Smooth muscle cell (in vitro differentiated cells): Measurements from ENCODE around the gene GADD45A. TPM values are rescaled to one million over a fixed set of nuclear protein-coding genes. Genes with fewer than 3 reads are reported as not detected.
"Not testable (repeated sequence)": the region's sequence is repeated elsewhere in the genome, so short reads cannot be mapped to it uniquely, and the experiment has no call there.

Experiments
- DNase-seq: peaks from one replicate; lab custom pipeline; 2025; ENCODE audit not compliant: unreplicated experiment; lab: John Stamatoyannopoulos, UW
- H2AFZ ChIP-seq: fragments of 200-600 bp; sonication (generic); 2 replicates; pipeline ENCODE4 v1.6.0; 2016; ENCODE audit warnings: antibody characterized with exemption, low read depth, mild to moderate bottlenecking
- H3F3A ChIP-seq: fragments of 200-600 bp; sonication (generic); 2 replicates; pipeline ENCODE4 v1.6.0; 2017; ENCODE audit warnings: antibody characterized with exemption, low read depth
- H3K27ac ChIP-seq: fragments of 200-600 bp; sonication (generic); 2 replicates; pipeline ENCODE4 v1.5.1; 2016; ENCODE audit warnings: low read depth, mild to moderate bottlenecking
- H3K27me3 ChIP-seq: fragments of 200-600 bp; sonication (generic); 2 replicates; pipeline ENCODE4 v1.6.1; 2016; ENCODE audit warnings: low read depth, mild to moderate bottlenecking
- H3K36me3 ChIP-seq: fragments of 200-600 bp; sonication (generic); 2 replicates; pipeline ENCODE4 v1.5.1; 2016; ENCODE audit warnings: low read depth
- H3K4me1 ChIP-seq: fragments of 200-600 bp; sonication (generic); 2 replicates; pipeline ENCODE4 v1.5.1; 2016; ENCODE audit warnings: low read depth
- H3K4me2 ChIP-seq: fragments of 200-600 bp; sonication (generic); 2 replicates; pipeline ENCODE4 v1.6.0; 2016; ENCODE audit warnings: mild to moderate bottlenecking
- H3K4me3 ChIP-seq: fragments of 200-600 bp; sonication (generic); 2 replicates; pipeline ENCODE4 v1.5.1; 2016; ENCODE audit warnings: mild to moderate bottlenecking
- H3K79me2 ChIP-seq: fragments of 200-600 bp; sonication (generic); 2 replicates; pipeline ENCODE4 v1.6.0; 2016; ENCODE audit warnings: low read depth, mild to moderate bottlenecking
- H3K9ac ChIP-seq: fragments of 200-600 bp; sonication (generic); 2 replicates; pipeline ENCODE4 v1.6.0; 2016; ENCODE audit warnings: low read depth
- H3K9me3 ChIP-seq: fragments of 200-600 bp; sonication (generic); replicated peaks from 2 replicates; pipeline ENCODE4 v1.5.1; 2016; ENCODE audit warnings: low read depth
- H4K20me1 ChIP-seq: fragments of 200-600 bp; sonication (generic); 2 replicates; pipeline ENCODE4 v1.6.0; 2016; ENCODE audit warnings: low read depth
- CTCF ChIP-seq: fragments of 200-600 bp; sonication (generic); IDR thresholded peaks from 2 replicates; pipeline ENCODE4 v1.5.1; 2017; ENCODE audit warnings: borderline replicate concordance, mild to moderate bottlenecking, antibody characterized with exemption; ENCODE audit not compliant: insufficient read depth, poor library complexity, severe bottlenecking
- WGBS: methylation state at CpG from one replicate; pipeline ENCODE4 v1.1.7; 2016; ENCODE audit warnings: low lambda C conversion rate; 5-methylcytosine and 5-hydroxymethylcytosine counted together
- polyA plus RNA-seq: library from polyadenylated mRNA; unstranded; fragments of >200 nt; fragmentation: Nextera tagmentation; extraction: Ambion mirVana; gene quantifications from 2 replicates; pipeline ENCODE4 v1.2.1, GENCODE V29; 2016
- total RNA-seq: library from RNA; depleted of rRNA; stranded (reverse); fragments of >200 nt; gene quantifications from 2 replicates; pipeline ENCODE4 v1.2.3, GENCODE V29; 2014

The GADD45A gene
- total and polyA plus RNA-seq, 2 experiments from 2014 or later = 130 to 205 TPM

GRCh38 chr1:67726224-67726623 is 41.2 kb downstream of the GADD45A start:
- H3K27me3 ChIP-seq = no peaks in the 10 kb centered on the region
- no peak overlapping the region for H3K9ac ChIP-seq
- H4K20me1 ChIP-seq = no peaks in the 10 kb centered on the region
- H3K27ac ChIP-seq = no peak overlapping the region
- no peaks in the 10 kb centered on the region for H3F3A ChIP-seq
- H3K79me2 ChIP-seq = no peaks in the 10 kb centered on the region
- H3K4me2 ChIP-seq = no peak overlapping the region
- no peak overlapping the region for H3K4me3 ChIP-seq
- H2AFZ ChIP-seq = no peak overlapping the region
- no peaks in the 10 kb centered on the region for H3K9me3 ChIP-seq
- no peak for TF ChIP-seq CTCF
- H3K4me1 ChIP-seq = peaks cover 6% of the 10 kb centered on the region
- H3K36me3 ChIP-seq = no peaks in the 10 kb centered on the region
- DNase-seq = no peak

GRCh38 chr1:67729872-67730271 is 44.9 kb downstream of the GADD45A start:
- WGBS = 100% methylated on average over 2 of the region's 2 CpGs
- Histone ChIP-seq H3K9ac (no peak overlapping the region), H3K4me3 (no peak overlapping the region), H4K20me1 (peaks cover 4% of the 10 kb centered on the region), H3K4me1 (no peaks in the 10 kb centered on the region), H3K27me3 (no peaks in the 10 kb centered on the region), H3K27ac (no peak overlapping the region), H3K9me3 (no peaks in the 10 kb centered on the region), H2AFZ (no peak overlapping the region), H3K79me2 (no peaks in the 10 kb centered on the region), H3F3A (no peaks in the 10 kb centered on the region), H3K4me2 (no peak overlapping the region), H3K36me3 (no peaks in the 10 kb centered on the region)
- no peak for TF ChIP-seq CTCF
- DNase-seq = no peak

GRCh38 chr1:67730312-67730711 is 45.3 kb downstream of the GADD45A start:
- H3F3A ChIP-seq, H4K20me1 ChIP-seq, H3K9ac ChIP-seq, H3K27me3 ChIP-seq, H3K4me1 ChIP-seq, H3K27ac ChIP-seq, H3K79me2 ChIP-seq, DNase-seq, H3K4me3 ChIP-seq, H3K4me2 ChIP-seq, H2AFZ ChIP-seq, H3K36me3 ChIP-seq, H3K9me3 ChIP-seq: not testable (repeated sequence)
- 95% methylated on average over 9 of the region's 9 CpGs for WGBS

- no peaks in the 10 kb centered on the region for H3K9me3 ChIP-seq
- H3K4me3 ChIP-seq = no peak overlapping the region
- H2AFZ ChIP-seq = no peak overlapping the region
- H3K27me3 ChIP-seq = no peaks in the 10 kb centered on the region
- no peaks in the 10 kb centered on the region for H3K79me2 ChIP-seq
- peaks cover 1% of the 10 kb centered on the region for H3F3A ChIP-seq
- peaks cover 7% of the 10 kb centered on the region for H3K4me1 ChIP-seq
- H3K9ac ChIP-seq = no peak overlapping the region
- 80% methylated on average over 2 of the region's 2 CpGs for WGBS
- H3K36me3 ChIP-seq = no peaks in the 10 kb centered on the region
- DNase-seq = no peak
- H3K4me2 ChIP-seq = no peak overlapping the region
- H3K27ac ChIP-seq = no peak overlapping the region
- peaks cover 4% of the 10 kb centered on the region for H4K20me1 ChIP-seq
- TF ChIP-seq CTCF = no peak
These were observed 46.3 kb downstream of the GADD45A start for GRCh38 chr1:67731322-67731721.
